Peyer's patch (tissue), 4 donors: ENCODE results near the gene SHKBP1. TPM values are rescaled to one million over a fixed set of nuclear protein-coding genes. Genes with fewer than 3 reads are reported as not detected.

Experiments used
- DNase-seq, 3 donors: peaks; one replicate each; pipeline ENCODE4 v3.0.0-alpha.2; 2017 to 2019
- H3K27ac ChIP-seq, 4 donors: fragments of 200-600 bp; sonication (generic); one replicate each; pipeline ENCODE4 v1.5.1; 2016 to 2019
- H3K27me3 ChIP-seq, 2 donors: fragments of 200-600 bp; sonication (generic); one replicate each; pipeline ENCODE4 v1.5.1; 2019
- H3K36me3 ChIP-seq, 3 donors: fragments of 200-600 bp; sonication (generic); one replicate each; pipeline ENCODE4 v1.5.1; 2016 to 2019
- H3K4me1 ChIP-seq, 4 donors: fragments of 200-600 bp; sonication (generic); one replicate each; pipeline ENCODE4 v1.5.1; 2016 to 2019
- H3K4me3 ChIP-seq, 4 donors: fragments of 200-600 bp; sonication (generic); 1 replicate in 3 of 4; 2 replicates in 1 of 4; pipeline ENCODE4 v1.5.1; 2016 to 2019; ENCODE audit warnings: mild to moderate bottlenecking in 1 of 4
- H3K9me3 ChIP-seq, 4 donors: fragments of 200-600 bp; sonication (generic); one replicate each; pipeline ENCODE4 v1.5.1; 2016 to 2019; ENCODE audit warnings: mild to moderate bottlenecking in 1 of 4
- CTCF ChIP-seq, 6 experiments: fragments of 450-650 bp in 4 of 6; fragments of 200-600 bp in 2 of 6; sonication (generic) in 1 of 6; IDR thresholded peaks; one replicate each; pipeline ENCODE4 v1.5.1; 2017 to 2019; ENCODE audit warnings: antibody characterized with exemption in 6 of 6, mild to moderate bottlenecking in 3 of 6, moderate library complexity in 1 of 6
- POLR2A ChIP-seq, 2 donors: fragments of 450-650 bp; IDR thresholded peaks; one replicate each; pipeline ENCODE4 v1.5.1; 2017; ENCODE audit warnings: antibody characterized with exemption in 2 of 2, mild to moderate bottlenecking in 2 of 2, moderate library complexity in 2 of 2
- total RNA-seq, 4 donors: library from RNA; depleted of rRNA; stranded (reverse); fragments of >200 nt; gene quantifications; one replicate each; pipeline ENCODE4 v1.1.0, GENCODE V29; 2016

SHKBP1 gene
- total RNA-seq, 4 donors from 2014 or later: 73.4 to 121 (median 99.9) TPM

GRCh38 chr19:40625406-40626120 is 48.9 kb downstream of the SHKBP1 start:
- H3K9me3 ChIP-seq: no peaks in the 10 kb centered on the region
- TF ChIP-seq POLR2A (IDR thresholded peaks at IDR 0.05) (no peak), CTCF (IDR thresholded peaks at IDR 0.05) (no peak)
- H3K36me3 ChIP-seq: peaks cover 0 to 88% (median 0%) of the 10 kb centered on the region in 3 donors
- no peak overlapping the region for H3K27ac ChIP-seq
- H3K4me3 ChIP-seq: no peak overlapping the region
- H3K4me1 ChIP-seq: peaks cover 0 to 9% (median 0%) of the 10 kb centered on the region in 4 donors
- DNase-seq: no peak
- H3K27me3 ChIP-seq: no peaks in the 10 kb centered on the region

- no peaks in the 10 kb centered on the region for H3K9me3 ChIP-seq
- TF ChIP-seq CTCF (IDR thresholded peaks at IDR 0.05): no peak
- TF ChIP-seq POLR2A (IDR thresholded peaks at IDR 0.05): no peak
- no peak overlapping the region for H3K4me3 ChIP-seq
- no peak overlapping the region for H3K27ac ChIP-seq
- H3K27me3 ChIP-seq: no peaks in the 10 kb centered on the region
- peaks cover 0 to 75% (median 0%) of the 10 kb centered on the region in 3 donors for H3K36me3 ChIP-seq
- DNase-seq: no peak
- H3K4me1 ChIP-seq: peaks cover 0 to 9% (median 0%) of the 10 kb centered on the region in 4 donors
Measured at GRCh38 chr19:40626918-40627317, 50.2 kb downstream of the SHKBP1 start.

- no peaks in the 10 kb centered on the region for H3K9me3 ChIP-seq
- peaks cover 0 to 67% (median 0%) of the 10 kb centered on the region in 3 donors for H3K36me3 ChIP-seq
- peaks cover 0 to 9% (median 0%) of the 10 kb centered on the region in 4 donors for H3K4me1 ChIP-seq
- no peak for DNase-seq
- TF ChIP-seq POLR2A (IDR thresholded peaks at IDR 0.05) (no peak), CTCF (IDR thresholded peaks at IDR 0.05) (no peak)
- H3K27me3 ChIP-seq: no peaks in the 10 kb centered on the region
- H3K27ac ChIP-seq: no peak overlapping the region
- no peak overlapping the region for H3K4me3 ChIP-seq
Measured at GRCh38 chr19:40627486-40628279, 51.0 kb downstream of the SHKBP1 start.

GRCh38 chr19:40629346-40629745 is 52.7 kb downstream of the SHKBP1 start:
- no peak for TF ChIP-seq CTCF (IDR thresholded peaks at IDR 0.05)
- no peak for TF ChIP-seq POLR2A (IDR thresholded peaks at IDR 0.05)
- Histone ChIP-seq H3K27ac (no peak overlapping the region), H3K27me3 (no peaks in the 10 kb centered on the region), H3K4me3 (no peak overlapping the region), H3K36me3 (peaks cover 0 to 56% (median 0%) of the 10 kb centered on the region in 3 donors), H3K4me1 (no peaks in the 10 kb centered on the region), H3K9me3 (no peaks in the 10 kb centered on the region)
- DNase-seq: no peak

- Histone ChIP-seq H3K27me3 (no peaks in the 10 kb centered on the region), H3K4me3 (no peak overlapping the region), H3K9me3 (no peaks in the 10 kb centered on the region), H3K36me3 (peaks cover 0 to 45% (median 0%) of the 10 kb centered on the region in 3 donors), H3K27ac (no peak overlapping the region), H3K4me1 (no peaks in the 10 kb centered on the region)
- DNase-seq: no peak
- TF ChIP-seq CTCF (IDR thresholded peaks at IDR 0.05) (no peak), POLR2A (IDR thresholded peaks at IDR 0.05) (no peak)
Measured at GRCh38 chr19:40630571-40631160, 54.0 kb downstream of the SHKBP1 start.
